ENCODE results near the gene SLC44A2. TPM values are rescaled to one million over a fixed set of nuclear protein-coding genes. Genes with fewer than 3 reads are reported as not detected.

Gene SLC44A2
- total RNA-seq, 3 donors from 2014 or later = 41.5 to 45.8 (median 44.3) TPM

- Mint-ChIP-seq H3K36me3 (ENCODE audit: insufficient read depth) (peaks cover 3% of the 10 kb centered on the region), H3K9me3 (no peaks in the 10 kb centered on the region), H3K4me3 (peak overlapping the region; percentile 95), H3K27me3 (ENCODE audit: low read depth) (no peaks in the 10 kb centered on the region), H3K4me1 (ENCODE audit: low read depth) (peaks cover 29% of the 10 kb centered on the region)
- peak; percentile 56 to 59 for ATAC-seq
- DNase-seq = peak; percentile 74
Measured at GRCh38 chr19:10603084-10603872, 22.1 kb upstream of the SLC44A2 start.

- Mint-ChIP-seq H3K9me3 (no peaks in the 10 kb centered on the region), H3K4me3 (peak overlapping the region; percentile 95), H3K36me3 (ENCODE audit: insufficient read depth) (peaks cover 3% of the 10 kb centered on the region), H3K27me3 (ENCODE audit: low read depth) (no peaks in the 10 kb centered on the region), H3K4me1 (ENCODE audit: low read depth) (peaks cover 29% of the 10 kb centered on the region)
- ATAC-seq = peak; percentile 8 to 11
- peak; percentile 20 for DNase-seq
Measured at GRCh38 chr19:10603873-10604459, 21.4 kb upstream of the SLC44A2 start.

GRCh38 chr19:10604460-10604980 is 20.8 kb upstream of the SLC44A2 start:
- Mint-ChIP-seq H3K27me3 (ENCODE audit: low read depth) (no peaks in the 10 kb centered on the region), H3K4me1 (ENCODE audit: low read depth) (peaks cover 29% of the 10 kb centered on the region), H3K36me3 (ENCODE audit: insufficient read depth) (peaks cover 3% of the 10 kb centered on the region), H3K9me3 (no peaks in the 10 kb centered on the region), H3K4me3 (peak overlapping the region; percentile 95)
- no peak for DNase-seq
- ATAC-seq = no peak

GRCh38 chr19:10611907-10612306 is 13.4 kb upstream of the SLC44A2 start:
- no peak overlapping the region for H3K4me3 Mint-ChIP-seq
- H3K27me3 Mint-ChIP-seq (ENCODE audit: low read depth) = no peaks in the 10 kb centered on the region
- ATAC-seq = no peak
- H3K9me3 Mint-ChIP-seq = no peaks in the 10 kb centered on the region
- DNase-seq = no peak
- H3K4me1 Mint-ChIP-seq (ENCODE audit: low read depth) = peaks cover 31% of the 10 kb centered on the region
- peaks cover 2% of the 10 kb centered on the region for H3K36me3 Mint-ChIP-seq (ENCODE audit: insufficient read depth)

GRCh38 chr19:10612499-10613119 is 12.7 kb upstream of the SLC44A2 start:
- Mint-ChIP-seq H3K9me3 (no peaks in the 10 kb centered on the region), H3K4me1 (ENCODE audit: low read depth) (peaks cover 34% of the 10 kb centered on the region), H3K27me3 (ENCODE audit: low read depth) (no peaks in the 10 kb centered on the region), H3K36me3 (ENCODE audit: insufficient read depth) (peaks cover 4% of the 10 kb centered on the region), H3K4me3 (no peak overlapping the region)
- ATAC-seq (no peak), DNase-seq (no peak)

- H3K27me3 Mint-ChIP-seq (ENCODE audit: low read depth) = no peaks in the 10 kb centered on the region
- ATAC-seq (no peak), DNase-seq (no peak)
- peaks cover 34% of the 10 kb centered on the region for H3K4me1 Mint-ChIP-seq (ENCODE audit: low read depth)
- no peaks in the 10 kb centered on the region for H3K9me3 Mint-ChIP-seq
- H3K4me3 Mint-ChIP-seq = no peak overlapping the region
- H3K36me3 Mint-ChIP-seq (ENCODE audit: insufficient read depth) = peaks cover 5% of the 10 kb centered on the region
Measured at GRCh38 chr19:10615429-10616023, 9.8 kb upstream of the SLC44A2 start.

- Mint-ChIP-seq H3K36me3 (ENCODE audit: insufficient read depth) (peaks cover 11% of the 10 kb centered on the region), H3K27me3 (ENCODE audit: low read depth) (no peaks in the 10 kb centered on the region), H3K4me3 (no peak overlapping the region), H3K9me3 (no peaks in the 10 kb centered on the region), H3K4me1 (ENCODE audit: low read depth) (peaks cover 42% of the 10 kb centered on the region)
- ATAC-seq = no peak
- no peak for DNase-seq
Measured at GRCh38 chr19:10617409-10618121, 7.8 kb upstream of the SLC44A2 start.

- ATAC-seq = no peak
Measured at GRCh38 chr19:10618846-10619245, 6.5 kb upstream of the SLC44A2 start.

GRCh38 chr19:10620786-10621185 is 4.6 kb upstream of the SLC44A2 start:
- peaks cover 42% of the 10 kb centered on the region for H3K4me1 Mint-ChIP-seq (ENCODE audit: low read depth)
- no peak for ATAC-seq
- no peak for DNase-seq
- no peaks in the 10 kb centered on the region for H3K27me3 Mint-ChIP-seq (ENCODE audit: low read depth)
- H3K36me3 Mint-ChIP-seq (ENCODE audit: insufficient read depth) = peaks cover 9% of the 10 kb centered on the region
- H3K4me3 Mint-ChIP-seq = no peak overlapping the region
- H3K9me3 Mint-ChIP-seq = no peaks in the 10 kb centered on the region

More at GRCh38 chr19:10618846-10619245, 6.5 kb upstream of the SLC44A2 start:
- H3K36me3 Mint-ChIP-seq (ENCODE audit: insufficient read depth) = peaks cover 9% of the 10 kb centered on the region
- H3K4me3 Mint-ChIP-seq = no peak overlapping the region
- no peak for DNase-seq
- H3K27me3 Mint-ChIP-seq (ENCODE audit: low read depth) = no peaks in the 10 kb centered on the region
- no peaks in the 10 kb centered on the region for H3K9me3 Mint-ChIP-seq
- H3K4me1 Mint-ChIP-seq (ENCODE audit: low read depth) = peaks cover 38% of the 10 kb centered on the region

GRCh38 chr19:10621966-10622365 is 3.4 kb upstream of the SLC44A2 start:
- Mint-ChIP-seq H3K27me3 (ENCODE audit: low read depth) (no peaks in the 10 kb centered on the region), H3K9me3 (no peaks in the 10 kb centered on the region), H3K36me3 (ENCODE audit: insufficient read depth) (peaks cover 9% of the 10 kb centered on the region), H3K4me3 (no peak overlapping the region), H3K4me1 (ENCODE audit: low read depth) (peaks cover 42% of the 10 kb centered on the region)
- DNase-seq (no peak), ATAC-seq (no peak)

GRCh38 chr19:10624585-10624984 is 768 bp upstream of the SLC44A2 start:
- H3K4me1 Mint-ChIP-seq (ENCODE audit: low read depth) = peaks cover 35% of the 10 kb centered on the region
- ATAC-seq = peak in 1 of 2 donors; percentile 46

GRCh38 chr19:10625762-10626138 is 397 bp downstream of the SLC44A2 start:
- ATAC-seq (no peak), DNase-seq (no peak)
- H3K9me3 Mint-ChIP-seq = no peaks in the 10 kb centered on the region
- H3K4me3 Mint-ChIP-seq = no peak overlapping the region
- H3K4me1 Mint-ChIP-seq (ENCODE audit: low read depth) = peaks cover 32% of the 10 kb centered on the region
- peaks cover 16% of the 10 kb centered on the region for H3K36me3 Mint-ChIP-seq (ENCODE audit: insufficient read depth)
- H3K27me3 Mint-ChIP-seq (ENCODE audit: low read depth) = no peaks in the 10 kb centered on the region

More at GRCh38 chr19:10624585-10624984, 768 bp upstream of the SLC44A2 start:
- Mint-ChIP-seq H3K36me3 (ENCODE audit: insufficient read depth) (peaks cover 16% of the 10 kb centered on the region), H3K4me3 (no peak overlapping the region), H3K27me3 (ENCODE audit: low read depth) (no peaks in the 10 kb centered on the region), H3K9me3 (no peaks in the 10 kb centered on the region)
- no peak for DNase-seq

- no peaks in the 10 kb centered on the region for H3K4me1 Mint-ChIP-seq (ENCODE audit: low read depth)
- peaks cover 36% of the 10 kb centered on the region for H3K36me3 Mint-ChIP-seq (ENCODE audit: insufficient read depth)
- no peaks in the 10 kb centered on the region for H3K9me3 Mint-ChIP-seq
- no peaks in the 10 kb centered on the region for H3K27me3 Mint-ChIP-seq (ENCODE audit: low read depth)
- no peak for ATAC-seq
- no peak for DNase-seq
- no peak overlapping the region for H3K4me3 Mint-ChIP-seq
Measured at GRCh38 chr19:10631874-10632273, 6.5 kb downstream of the SLC44A2 start.

- Mint-ChIP-seq H3K36me3 (ENCODE audit: insufficient read depth) (peaks cover 32% of the 10 kb centered on the region), H3K4me3 (no peak overlapping the region), H3K27me3 (ENCODE audit: low read depth) (no peaks in the 10 kb centered on the region), H3K4me1 (ENCODE audit: low read depth) (peaks cover 7% of the 10 kb centered on the region), H3K9me3 (no peaks in the 10 kb centered on the region)
- no peak for DNase-seq
- no peak for ATAC-seq
Measured at GRCh38 chr19:10634430-10634829, 9.1 kb downstream of the SLC44A2 start.

All from activated T-cell treated with anti-CD3 and anti-CD28 coated beads, Interleukin-2, amount 50 U/mL, for 4 hours (primary cell).